ENCODE data around the gene C12orf43. TPM values are rescaled to one million over a fixed set of nuclear protein-coding genes. Genes with fewer than 3 reads are reported as not detected.

The C12orf43 gene
- total RNA-seq, 1 experiment from 2014 or later: 35.4 TPM

GRCh38 chr12:120971299-120972180 is 44.7 kb downstream of the C12orf43 start:
- Histone ChIP-seq H3K9me3 (ENCODE audit: low read length) (no peaks in the 10 kb centered on the region), H4K20me1 (ENCODE audit: low read length) (no peaks in the 10 kb centered on the region), H2AFZ (ENCODE audit: low read length) (peak overlapping the region; percentile 67), H3K9ac (ENCODE audit: low read length) (no peak overlapping the region), H3K79me2 (ENCODE audit: low read length) (no peaks in the 10 kb centered on the region), H3K27me3 (ENCODE audit: low read length) (no peaks in the 10 kb centered on the region), H3K4me2 (ENCODE audit: low read length) (peak overlapping the region; percentile 25; the same call in 1 of the 2 replicates), H3F3A (ENCODE audit: low read length, unreplicated experiment) (no peaks in the 10 kb centered on the region), H3K9me2 (replicated peaks; ENCODE audit: low read length) (no peaks in the 10 kb centered on the region), H3K27ac (ENCODE audit: low read length) (no peak overlapping the region), H3K4me3 (ENCODE audit: low read length) (no peak overlapping the region), H3K4me1 (ENCODE audit: insufficient read depth, low read length) (no peaks in the 10 kb centered on the region), H3K36me3 (ENCODE audit: low read depth, low read length) (no peaks in the 10 kb centered on the region)
- peak; percentile 83 for DNase-seq
- BruUV-seq (replicated peaks): no TSS peak
- intact Hi-C loops (cut with micrococcal nuclease): loop anchor here (1.0 to 5.0 kb wide), 6 partner anchors 27 to 387 kb away; partner anchors contain the start of gene UNC119B
- TF ChIP-seq EZH2phosphoT487 (IDR thresholded peaks at IDR 0.05; ENCODE audit: borderline replicate concordance, low read length) (no peak), CTCF (conservative IDR thresholded peaks at IDR 0.05; ENCODE audit: low read depth, low read length) (peak; percentile 94), EZH2 (IDR thresholded peaks at IDR 0.05; ENCODE audit: low read length, unreplicated experiment) (no peak)
- ATAC-seq: peak; percentile 88
- ChIA-PET CTCF (interaction anchor here (0.5 to 1.2 kb wide), 17 partner anchors 12 to 390 kb away, joined by 3 to 16 read pairs (median 4); partner anchors contain the start of gene POP5), POLR2A (ENCODE audit: unreplicated experiment) (interaction anchor here (0.5 to 0.6 kb wide), 3 partner anchors 322 to 442 kb away, joined by 3 to 5 read pairs (median 4); no protein-coding TSS in a partner anchor)

GRCh38 chr12:120970310-120970709 is 46.0 kb downstream of the C12orf43 start:
- no peak overlapping the region for H2AFZ ChIP-seq (ENCODE audit: low read length)
- no peaks in the 10 kb centered on the region for H3K9me2 ChIP-seq (replicated peaks; ENCODE audit: low read length)
- no peak overlapping the region for H3K27ac ChIP-seq (ENCODE audit: low read length)
- H3K9ac ChIP-seq (ENCODE audit: low read length): no peak overlapping the region
- no peaks in the 10 kb centered on the region for H3K79me2 ChIP-seq (ENCODE audit: low read length)
- H3K4me3 ChIP-seq (ENCODE audit: low read length): no peak overlapping the region
- no peaks in the 10 kb centered on the region for H3K36me3 ChIP-seq (ENCODE audit: low read depth, low read length)
- ChIA-PET CTCF (no interaction called here), POLR2A (ENCODE audit: unreplicated experiment) (no interaction called here)
- no peaks in the 10 kb centered on the region for H4K20me1 ChIP-seq (ENCODE audit: low read length)
- ATAC-seq (no peak), DNase-seq (no peak)
- no peak overlapping the region for H3K4me2 ChIP-seq (ENCODE audit: low read length)
- no peaks in the 10 kb centered on the region for H3F3A ChIP-seq (ENCODE audit: low read length, unreplicated experiment)
- no TSS peak for BruUV-seq (replicated peaks)
- H3K27me3 ChIP-seq (ENCODE audit: low read length): no peaks in the 10 kb centered on the region
- intact Hi-C loops (cut with micrococcal nuclease): loop anchor here (5.0 kb wide), 1 partner anchor 258 kb away; the partner anchor contains the start of gene UNC119B
- no peaks in the 10 kb centered on the region for H3K9me3 ChIP-seq (ENCODE audit: low read length)
- H3K4me1 ChIP-seq (ENCODE audit: insufficient read depth, low read length): no peaks in the 10 kb centered on the region
- TF ChIP-seq CTCF (conservative IDR thresholded peaks at IDR 0.05; ENCODE audit: low read depth, low read length) (no peak), EZH2 (IDR thresholded peaks at IDR 0.05; ENCODE audit: low read length, unreplicated experiment) (no peak), EZH2phosphoT487 (IDR thresholded peaks at IDR 0.05; ENCODE audit: borderline replicate concordance, low read length) (no peak)
